ENCODE measurements around the gene TH.

DNA sequence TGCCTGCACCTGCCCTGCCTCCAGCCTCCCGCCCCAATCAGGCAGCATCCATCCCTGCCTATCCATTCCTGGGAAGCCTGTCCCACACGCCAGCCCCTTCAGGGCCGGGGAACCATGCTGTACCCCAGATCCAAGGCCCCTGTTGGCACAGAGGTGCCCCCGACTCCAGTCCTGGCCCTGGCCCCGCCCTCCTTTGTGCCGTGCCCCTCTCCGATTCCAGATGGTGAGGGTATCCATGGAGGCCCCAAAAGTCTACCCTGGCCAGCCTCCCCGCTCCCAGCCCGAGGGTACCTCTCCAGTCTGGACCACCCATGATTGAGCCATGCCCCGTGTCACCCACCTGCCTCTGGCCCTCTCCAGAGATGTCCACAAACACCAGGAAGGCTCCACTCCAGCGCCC, 2.7 kb upstream of the TH start:
- no peak for TF ChIP-seq CEBPB (IDR thresholded peaks at IDR 0.05; ENCODE audit: low read depth, low read length)
- TF ChIP-seq RAD21 (IDR thresholded peaks at IDR 0.05; ENCODE audit: low read length), result no peak
- TF ChIP-seq, protein P1, sequence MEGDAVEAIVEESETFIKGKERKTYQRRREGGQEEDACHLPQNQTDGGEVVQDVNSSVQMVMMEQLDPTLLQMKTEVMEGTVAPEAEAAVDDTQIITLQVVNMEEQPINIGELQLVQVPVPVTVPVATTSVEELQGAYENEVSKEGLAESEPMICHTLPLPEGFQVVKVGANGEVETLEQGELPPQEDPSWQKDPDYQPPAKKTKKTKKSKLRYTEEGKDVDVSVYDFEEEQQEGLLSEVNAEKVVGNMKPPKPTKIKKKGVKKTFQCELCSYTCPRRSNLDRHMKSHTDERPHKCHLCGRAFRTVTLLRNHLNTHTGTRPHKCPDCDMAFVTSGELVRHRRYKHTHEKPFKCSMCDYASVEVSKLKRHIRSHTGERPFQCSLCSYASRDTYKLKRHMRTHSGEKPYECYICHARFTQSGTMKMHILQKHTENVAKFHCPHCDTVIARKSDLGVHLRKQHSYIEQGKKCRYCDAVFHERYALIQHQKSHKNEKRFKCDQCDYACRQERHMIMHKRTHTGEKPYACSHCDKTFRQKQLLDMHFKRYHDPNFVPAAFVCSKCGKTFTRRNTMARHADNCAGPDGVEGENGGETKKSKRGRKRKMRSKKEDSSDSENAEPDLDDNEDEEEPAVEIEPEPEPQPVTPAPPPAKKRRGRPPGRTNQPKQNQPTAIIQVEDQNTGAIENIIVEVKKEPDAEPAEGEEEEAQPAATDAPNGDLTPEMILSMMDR (conservative IDR thresholded peaks at IDR 0.05; ENCODE audit: low read depth, low read length), result no peak
- TF ChIP-seq CHD1 (IDR thresholded peaks at IDR 0.05; ENCODE audit: low read depth, low read length), result no peak
- no peak for TF ChIP-seq RCOR1 (IDR thresholded peaks at IDR 0.05; ENCODE audit: insufficient replicate concordance, low read length)
- TF ChIP-seq POLR2A (IDR thresholded peaks at IDR 0.05; ENCODE audit: low read depth, low read length), result no peak
- TF ChIP-seq MXI1 (IDR thresholded peaks at IDR 0.05; ENCODE audit: borderline replicate concordance, low read depth, low read length), result no peak
- no peak for TF ChIP-seq SMC3 (IDR thresholded peaks at IDR 0.05; ENCODE audit: low read depth, low read length)
- TF ChIP-seq, protein P2, sequence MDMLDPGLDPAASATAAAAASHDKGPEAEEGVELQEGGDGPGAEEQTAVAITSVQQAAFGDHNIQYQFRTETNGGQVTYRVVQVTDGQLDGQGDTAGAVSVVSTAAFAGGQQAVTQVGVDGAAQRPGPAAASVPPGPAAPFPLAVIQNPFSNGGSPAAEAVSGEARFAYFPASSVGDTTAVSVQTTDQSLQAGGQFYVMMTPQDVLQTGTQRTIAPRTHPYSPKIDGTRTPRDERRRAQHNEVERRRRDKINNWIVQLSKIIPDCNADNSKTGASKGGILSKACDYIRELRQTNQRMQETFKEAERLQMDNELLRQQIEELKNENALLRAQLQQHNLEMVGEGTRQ (IDR thresholded peaks at IDR 0.05; ENCODE audit: low read depth, low read length), result no peak
- TF ChIP-seq, protein P3, sequence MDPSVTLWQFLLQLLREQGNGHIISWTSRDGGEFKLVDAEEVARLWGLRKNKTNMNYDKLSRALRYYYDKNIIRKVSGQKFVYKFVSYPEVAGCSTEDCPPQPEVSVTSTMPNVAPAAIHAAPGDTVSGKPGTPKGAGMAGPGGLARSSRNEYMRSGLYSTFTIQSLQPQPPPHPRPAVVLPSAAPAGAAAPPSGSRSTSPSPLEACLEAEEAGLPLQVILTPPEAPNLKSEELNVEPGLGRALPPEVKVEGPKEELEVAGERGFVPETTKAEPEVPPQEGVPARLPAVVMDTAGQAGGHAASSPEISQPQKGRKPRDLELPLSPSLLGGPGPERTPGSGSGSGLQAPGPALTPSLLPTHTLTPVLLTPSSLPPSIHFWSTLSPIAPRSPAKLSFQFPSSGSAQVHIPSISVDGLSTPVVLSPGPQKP (IDR thresholded peaks at IDR 0.05; ENCODE audit: borderline replicate concordance, low read depth, low read length), result no peak
- no peak for TF ChIP-seq MAZ (IDR thresholded peaks at IDR 0.05; ENCODE audit: borderline replicate concordance, low read depth, low read length)
- no peak for TF ChIP-seq NFE2L2 (IDR thresholded peaks at IDR 0.05; ENCODE audit: low read depth, low read length)
